Esophagus squamous epithelium (tissue), 4 donors: Measurements from ENCODE around the gene PDE3A.

Source experiments
- POLR2A ChIP-seq, 4 donors: fragments of 450-650 bp; IDR thresholded peaks; one replicate each; pipeline ENCODE4 v1.6.1; 2017; ENCODE audit warnings: antibody characterized with exemption in 4 of 4, mild to moderate bottlenecking in 4 of 4, moderate library complexity in 3 of 4
- TF ChIP-seq, protein P1 (sequence below), 6 experiments: fragments of 450-650 bp in 4 of 6; fragments of 200-600 bp in 2 of 6; sonication (generic) in 2 of 6; IDR thresholded peaks; one replicate each; pipeline ENCODE4 v1.5.1; 2016 to 2019; ENCODE audit warnings: antibody characterized with exemption in 6 of 6, mild to moderate bottlenecking in 4 of 6, moderate library complexity in 4 of 6

DNA sequence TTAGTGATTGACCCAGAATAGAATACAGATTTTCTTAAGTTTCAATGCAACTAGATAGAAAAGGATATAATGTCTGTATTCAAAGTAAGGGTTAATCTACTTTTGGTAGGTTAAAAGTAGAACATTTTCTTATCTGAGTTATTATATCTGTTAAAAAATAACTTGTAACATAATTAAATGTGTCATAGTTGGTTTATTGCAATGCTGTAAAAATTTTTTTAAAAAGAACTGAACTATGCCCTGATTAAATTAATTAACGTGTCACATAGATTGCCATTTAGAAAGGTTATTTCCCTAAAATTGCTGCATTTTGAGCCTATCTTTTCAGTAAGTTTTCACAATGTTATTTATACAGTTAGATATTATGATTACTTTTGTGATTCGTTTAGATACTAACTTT lies 89.2 kb downstream of the PDE3A start:
- no peak for TF ChIP-seq POLR2A (IDR thresholded peaks at IDR 0.05)
- TF ChIP-seq, protein P1, sequence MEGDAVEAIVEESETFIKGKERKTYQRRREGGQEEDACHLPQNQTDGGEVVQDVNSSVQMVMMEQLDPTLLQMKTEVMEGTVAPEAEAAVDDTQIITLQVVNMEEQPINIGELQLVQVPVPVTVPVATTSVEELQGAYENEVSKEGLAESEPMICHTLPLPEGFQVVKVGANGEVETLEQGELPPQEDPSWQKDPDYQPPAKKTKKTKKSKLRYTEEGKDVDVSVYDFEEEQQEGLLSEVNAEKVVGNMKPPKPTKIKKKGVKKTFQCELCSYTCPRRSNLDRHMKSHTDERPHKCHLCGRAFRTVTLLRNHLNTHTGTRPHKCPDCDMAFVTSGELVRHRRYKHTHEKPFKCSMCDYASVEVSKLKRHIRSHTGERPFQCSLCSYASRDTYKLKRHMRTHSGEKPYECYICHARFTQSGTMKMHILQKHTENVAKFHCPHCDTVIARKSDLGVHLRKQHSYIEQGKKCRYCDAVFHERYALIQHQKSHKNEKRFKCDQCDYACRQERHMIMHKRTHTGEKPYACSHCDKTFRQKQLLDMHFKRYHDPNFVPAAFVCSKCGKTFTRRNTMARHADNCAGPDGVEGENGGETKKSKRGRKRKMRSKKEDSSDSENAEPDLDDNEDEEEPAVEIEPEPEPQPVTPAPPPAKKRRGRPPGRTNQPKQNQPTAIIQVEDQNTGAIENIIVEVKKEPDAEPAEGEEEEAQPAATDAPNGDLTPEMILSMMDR (IDR thresholded peaks at IDR 0.05) = no peak
